Hepatocyte (in vitro differentiated cells): ENCODE data around the gene MCM5. TPM values are rescaled to one million over a fixed set of nuclear protein-coding genes. Genes with fewer than 3 reads are reported as not detected.

Experiments
- DNase-seq: peaks from one replicate; pipeline ENCODE4 v3.0.0-alpha.2; 2016; ENCODE audit warnings: low spot score
- H2AFZ ChIP-seq: fragments of 200-600 bp; sonication (generic); 2 replicates; pipeline ENCODE4 v1.6.0; 2016; ENCODE audit warnings: antibody characterized with exemption, mild to moderate bottlenecking
- H3K27ac ChIP-seq: fragments of 200-600 bp; sonication (generic); 2 replicates; pipeline ENCODE4 v1.5.1; 2016; ENCODE audit warnings: mild to moderate bottlenecking
- H3K27me3 ChIP-seq: fragments of 200-600 bp; sonication (generic); 2 replicates; pipeline ENCODE4 v1.6.1; 2016
- H3K36me3 ChIP-seq: fragments of 200-600 bp; sonication (generic); replicated peaks from 2 replicates; pipeline ENCODE4 v1.5.1; 2016; ENCODE audit warnings: low read depth; ENCODE audit not compliant: insufficient read depth
- H3K4me1 ChIP-seq: fragments of 200-600 bp; sonication (generic); 2 replicates; pipeline ENCODE4 v1.5.1; 2016; ENCODE audit warnings: mild to moderate bottlenecking, moderate library complexity; ENCODE audit not compliant: insufficient read depth
- H3K4me2 ChIP-seq: fragments of 200-600 bp; sonication (generic); 2 replicates; pipeline ENCODE4 v1.6.0; 2016
- H3K4me3 ChIP-seq: fragments of 200-600 bp; sonication (generic); 2 replicates; pipeline ENCODE4 v1.5.1; 2016; ENCODE audit warnings: mild to moderate bottlenecking
- H3K79me2 ChIP-seq: fragments of 200-600 bp; sonication (generic); 2 replicates; pipeline ENCODE4 v1.6.0; 2017; ENCODE audit warnings: mild to moderate bottlenecking
- H3K9me2 ChIP-seq: fragments of 200-600 bp; sonication (generic); replicated peaks from 2 replicates; pipeline ENCODE4 v1.6.0; 2017; ENCODE audit warnings: mild to moderate bottlenecking; ENCODE audit not compliant: insufficient read depth
- H3K9me3 ChIP-seq: fragments of 200-600 bp; sonication (generic); 2 replicates; pipeline ENCODE4 v1.5.1; 2016; ENCODE audit warnings: low read depth, mild to moderate bottlenecking
- H4K20me1 ChIP-seq: fragments of 200-600 bp; sonication (generic); 2 replicates; pipeline ENCODE4 v1.6.0; 2016; ENCODE audit warnings: mild to moderate bottlenecking; ENCODE audit not compliant: insufficient read depth, poor library complexity, severe bottlenecking
- CTCF ChIP-seq: fragments of 200-600 bp; sonication (generic); IDR thresholded peaks from 2 replicates; pipeline ENCODE4 v1.5.1; 2016; ENCODE audit warnings: antibody characterized with exemption, mild to moderate bottlenecking; ENCODE audit not compliant: poor library complexity
- EZH2 ChIP-seq: fragments of 200-600 bp; sonication (generic); IDR thresholded peaks from 2 replicates; pipeline ENCODE4 v1.6.1; 2016; ENCODE audit warnings: antibody characterized with exemption, mild to moderate bottlenecking, borderline replicate concordance
- EZH2phosphoT487 ChIP-seq: fragments of 200-600 bp; sonication (generic); IDR thresholded peaks from one replicate; pipeline ENCODE4 v1.6.1; 2018; ENCODE audit warnings: antibody characterized with exemption, mild to moderate bottlenecking, low read depth, moderate library complexity; ENCODE audit not compliant: unreplicated experiment, severe bottlenecking
- WGBS: methylation state at CpG from one replicate; pipeline ENCODE4 v1.1.6; 2016; ENCODE audit warnings: low lambda C conversion rate; ENCODE audit errors: missing lambda C conversion rate; 5-methylcytosine and 5-hydroxymethylcytosine counted together
- polyA plus RNA-seq: library from polyadenylated mRNA; unstranded; fragments of >200 nt; fragmentation: Nextera tagmentation; extraction: Ambion mirVana; gene quantifications from 2 replicates; pipeline ENCODE4 v1.2.1, GENCODE V29; 2016
- total RNA-seq: library from RNA; depleted of rRNA; stranded (reverse); fragments of >200 nt; gene quantifications from 2 replicates; pipeline ENCODE4 v1.2.3, GENCODE V29; 2014

Gene MCM5
- total and polyA plus RNA-seq, 2 experiments from 2014 or later: 21.7 to 36.1 TPM

- 93% methylated on average over 4 of the region's 4 CpGs for WGBS
- TF ChIP-seq EZH2: no peak
- TF ChIP-seq CTCF: no peak
- no peak for TF ChIP-seq EZH2phosphoT487
- no peaks in the 10 kb centered on the region for H3K9me3 ChIP-seq
- no peaks in the 10 kb centered on the region for H4K20me1 ChIP-seq
- H3K4me3 ChIP-seq: no peak overlapping the region
- no peaks in the 10 kb centered on the region for H3K36me3 ChIP-seq
- no peak overlapping the region for H2AFZ ChIP-seq
- no peaks in the 10 kb centered on the region for H3K79me2 ChIP-seq
- H3K27me3 ChIP-seq: no peaks in the 10 kb centered on the region
- H3K9me2 ChIP-seq: no peaks in the 10 kb centered on the region
- no peaks in the 10 kb centered on the region for H3K4me1 ChIP-seq
- DNase-seq: no peak
- no peak overlapping the region for H3K4me2 ChIP-seq
- H3K27ac ChIP-seq: no peak overlapping the region
These were observed 22.2 kb downstream of the MCM5 start for GRCh38 chr22:35422145-35422544.

GRCh38 chr22:35422936-35423335, 23.0 kb downstream of the MCM5 start:
- no peaks in the 10 kb centered on the region for H4K20me1 ChIP-seq
- TF ChIP-seq EZH2phosphoT487: no peak
- TF ChIP-seq EZH2: no peak
- no peak for TF ChIP-seq CTCF
- no peaks in the 10 kb centered on the region for H3K4me1 ChIP-seq
- H3K4me3 ChIP-seq: no peak overlapping the region
- H3K36me3 ChIP-seq: no peaks in the 10 kb centered on the region
- 96% methylated on average over 9 of the region's 9 CpGs for WGBS
- DNase-seq: no peak
- no peaks in the 10 kb centered on the region for H3K9me3 ChIP-seq
- H3K27me3 ChIP-seq: no peaks in the 10 kb centered on the region
- no peak overlapping the region for H2AFZ ChIP-seq
- no peaks in the 10 kb centered on the region for H3K9me2 ChIP-seq
- H3K4me2 ChIP-seq: no peak overlapping the region
- H3K27ac ChIP-seq: no peak overlapping the region
- H3K79me2 ChIP-seq: no peaks in the 10 kb centered on the region

- Histone ChIP-seq H2AFZ (no peak overlapping the region), H3K4me3 (no peak overlapping the region), H3K4me1 (no peaks in the 10 kb centered on the region), H3K27ac (no peak overlapping the region), H3K36me3 (no peaks in the 10 kb centered on the region), H3K9me3 (no peaks in the 10 kb centered on the region), H3K4me2 (no peak overlapping the region), H3K27me3 (no peaks in the 10 kb centered on the region), H4K20me1 (no peaks in the 10 kb centered on the region), H3K79me2 (no peaks in the 10 kb centered on the region), H3K9me2 (no peaks in the 10 kb centered on the region)
- DNase-seq: no peak
- TF ChIP-seq EZH2 (no peak), EZH2phosphoT487 (no peak), CTCF (no peak)
- 99% methylated on average over 26 of the region's 26 CpGs for WGBS
These were observed 24.1 kb downstream of the MCM5 start for GRCh38 chr22:35424081-35424480.

GRCh38 chr22:35424761-35425160, 24.8 kb downstream of the MCM5 start:
- H3K4me2 ChIP-seq: no peak overlapping the region
- H3K79me2 ChIP-seq: no peaks in the 10 kb centered on the region
- H3K4me1 ChIP-seq: no peaks in the 10 kb centered on the region
- no peaks in the 10 kb centered on the region for H3K9me2 ChIP-seq
- H3K36me3 ChIP-seq: no peaks in the 10 kb centered on the region
- no peaks in the 10 kb centered on the region for H3K27me3 ChIP-seq
- TF ChIP-seq EZH2phosphoT487 (no peak), EZH2 (no peak), CTCF (no peak)
- H3K9me3 ChIP-seq: no peaks in the 10 kb centered on the region
- H3K27ac ChIP-seq: no peak overlapping the region
- no peaks in the 10 kb centered on the region for H4K20me1 ChIP-seq
- no peak overlapping the region for H3K4me3 ChIP-seq
- 88% methylated on average over 7 of the region's 7 CpGs for WGBS
- DNase-seq: no peak
- no peak overlapping the region for H2AFZ ChIP-seq
